WTC11 (cell line): ENCODE results near the gene MCM5. TPM values are rescaled to one million over a fixed set of nuclear protein-coding genes. Genes with fewer than 3 reads are reported as not detected.

ENCODE experiments used
- ATAC-seq: fragments of 200-7000 bp; cut with Tn5 transposase; 2 replicates; pipeline ENCODE4 v1.10.0; 2021; ENCODE audit warnings: mild to moderate bottlenecking, moderate library complexity
- CTCF ChIA-PET: fragments of 300-600 bp; sonication (Branson Sonifier 250); formaldehyde crosslinking; loops from one replicate; lab custom pipeline; 2021; ENCODE audit warnings: antibody characterized with exemption; lab: Charles Lee
- POLR2A ChIA-PET: fragments of 350-600 bp; sonication (Branson Sonifier 250); formaldehyde crosslinking; loops from one replicate; lab custom pipeline; 2021; ENCODE audit warnings: antibody characterized with exemption; lab: Charles Lee
- DNase-seq: peaks from one replicate; pipeline ENCODE4 v3.0.0; 2021; ENCODE audit warnings: low spot score
- H3K27ac Mint-ChIP-seq: 2 replicates; pipeline ENCODE4 v1.8.0; 2021; ENCODE audit warnings: mixed read lengths
- H3K27me3 Mint-ChIP-seq: 2 replicates; pipeline ENCODE4 v1.8.0; 2021; ENCODE audit warnings: low read depth, mild to moderate bottlenecking, moderate library complexity, mixed read lengths
- H3K36me3 Mint-ChIP-seq: 2 replicates; pipeline ENCODE4 v1.8.0; 2021; ENCODE audit warnings: mixed read lengths
- H3K4me1 Mint-ChIP-seq: 2 replicates; pipeline ENCODE4 v1.8.0; 2022; ENCODE audit warnings: mixed read lengths
- H3K4me3 Mint-ChIP-seq: 2 replicates; pipeline ENCODE4 v1.8.0; 2021; ENCODE audit warnings: mild to moderate bottlenecking, moderate library complexity, mixed read lengths
- H3K9me3 Mint-ChIP-seq: 2 replicates; pipeline ENCODE4 v1.8.0; 2021; ENCODE audit warnings: mixed read lengths
- AFF4 ChIP-seq: sonication (generic); formaldehyde crosslinking; IDR thresholded peaks from 2 replicates; pipeline ENCODE4 v1.8.1; 2023; ENCODE audit warnings: mild to moderate bottlenecking, missing genetic modification reagents, borderline replicate concordance
- ATF6 ChIP-seq: sonication (generic); formaldehyde crosslinking; IDR thresholded peaks from 2 replicates; pipeline ENCODE4 v1.8.1; 2023; ENCODE audit warnings: mild to moderate bottlenecking, missing genetic modification reagents
- CREM ChIP-seq: sonication (generic); formaldehyde crosslinking; IDR thresholded peaks from 2 replicates; pipeline ENCODE4 v1.8.1; 2022; ENCODE audit warnings: mild to moderate bottlenecking, missing genetic modification reagents, moderate library complexity
- FOXP1 ChIP-seq: sonication (generic); formaldehyde crosslinking; IDR thresholded peaks from 2 replicates; pipeline ENCODE4 v1.8.0; 2022; ENCODE audit warnings: missing genetic modification reagents, mild to moderate bottlenecking, moderate library complexity, borderline replicate concordance
- GTF2I ChIP-seq: fragments of 250-450 bp; sonication (Bioruptor Pico); conservative IDR thresholded peaks from 2 replicates; pipeline ENCODE4 v1.4.0; 2021; ENCODE audit warnings: mild to moderate bottlenecking
- JAZF1 ChIP-seq: fragments of 250-450 bp; sonication (Bioruptor Pico); IDR thresholded peaks from 2 replicates; pipeline ENCODE4 v1.9.0; 2021; ENCODE audit warnings: moderate library complexity, mild to moderate bottlenecking, inconsistent platforms
- KAT7 ChIP-seq: sonication (generic); formaldehyde crosslinking; IDR thresholded peaks from 2 replicates; pipeline ENCODE4 v1.8.1; 2023; ENCODE audit warnings: missing genetic modification reagents, mild to moderate bottlenecking, borderline replicate concordance
- MYBL2 ChIP-seq: sonication (generic); formaldehyde crosslinking; IDR thresholded peaks from 2 replicates; pipeline ENCODE4 v1.8.1; 2023; ENCODE audit warnings: mild to moderate bottlenecking, moderate library complexity, missing genetic modification reagents
- NR2C2 ChIP-seq: sonication (generic); formaldehyde crosslinking; IDR thresholded peaks from 2 replicates; pipeline ENCODE4 v1.8.0; 2022; ENCODE audit warnings: mild to moderate bottlenecking, missing genetic modification reagents
- OVOL2 ChIP-seq: fragments of 250-450 bp; sonication (Bioruptor Pico); IDR thresholded peaks from 2 replicates; pipeline ENCODE4 v1.9.0; 2021; ENCODE audit warnings: mild to moderate bottlenecking, borderline replicate concordance
- SMAD4 ChIP-seq: sonication (generic); formaldehyde crosslinking; IDR thresholded peaks from 2 replicates; pipeline ENCODE4 v1.8.0; 2022; ENCODE audit warnings: mild to moderate bottlenecking, missing genetic modification reagents
- USF1 ChIP-seq: sonication (generic); formaldehyde crosslinking; IDR thresholded peaks from 2 replicates; pipeline ENCODE4 v1.8.0; 2022; ENCODE audit warnings: mild to moderate bottlenecking, missing genetic modification reagents
- ZNF416 ChIP-seq: fragments of 250-450 bp; sonication (Bioruptor Pico); IDR thresholded peaks from 2 replicates; pipeline ENCODE4 v1.9.0; 2021; ENCODE audit warnings: mild to moderate bottlenecking, inconsistent platforms
- ZNF425 ChIP-seq: fragments of 250-450 bp; sonication (Bioruptor Pico); conservative IDR thresholded peaks from 2 replicates; pipeline ENCODE4 v1.9.0; 2021; ENCODE audit warnings: mild to moderate bottlenecking
- total RNA-seq: library from RNA; stranded (reverse); gene quantifications from 3 replicates; pipeline ENCODE4 v1.2.3, GENCODE V29; 2021
- TF ChIP-seq, protein P1 (sequence below): sonication (generic); formaldehyde crosslinking; conservative IDR thresholded peaks from 2 replicates; pipeline ENCODE4 v1.8.1; 2022; ENCODE audit warnings: mild to moderate bottlenecking, missing genetic modification reagents
- TF ChIP-seq, protein P2 (sequence below): fragments of 250-450 bp; sonication (Bioruptor Pico); IDR thresholded peaks from 2 replicates; pipeline ENCODE4 v1.9.0; 2021; ENCODE audit warnings: mild to moderate bottlenecking
- TF ChIP-seq, protein P3 (sequence below): fragments of 250-450 bp; sonication (Bioruptor Pico); IDR thresholded peaks from 2 replicates; pipeline ENCODE4 v1.9.0; 2021; ENCODE audit warnings: mild to moderate bottlenecking, borderline replicate concordance

Gene MCM5
- total RNA-seq, 1 experiment from 2014 or later: 261 TPM

DNA sequence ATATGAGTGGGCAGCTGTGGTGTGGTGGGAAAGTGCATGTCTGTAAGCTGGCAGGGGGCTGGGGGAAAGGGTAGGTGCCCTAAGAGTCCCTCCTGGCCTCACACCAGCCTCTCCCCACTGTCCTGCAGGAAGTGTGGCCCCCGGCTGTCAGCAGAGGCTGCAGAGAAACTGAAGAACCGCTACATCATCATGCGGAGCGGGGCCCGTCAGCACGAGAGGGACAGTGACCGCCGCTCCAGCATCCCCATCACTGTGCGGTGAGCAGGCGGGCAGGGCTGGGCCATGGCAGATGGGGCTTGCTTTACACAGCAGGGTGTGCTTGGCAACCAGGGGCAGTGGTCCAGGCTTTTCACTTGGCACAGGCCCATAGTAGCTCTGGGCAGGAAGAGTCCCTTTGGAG, 19.8 kb downstream of the MCM5 start:
- Mint-ChIP-seq H3K9me3 (no peaks in the 10 kb centered on the region), H3K27me3 (no peaks in the 10 kb centered on the region), H3K27ac (no peak overlapping the region), H3K4me3 (no peak overlapping the region), H3K36me3 (peaks cover 84% of the 10 kb centered on the region)
- ChIA-PET POLR2A (no interaction called here), CTCF (interaction anchor here (0.6 to 2.4 kb wide), 4 partner anchors 11 to 69 kb away, joined by 3 to 13 read pairs (median 5); no protein-coding TSS in a partner anchor)
- DNase-seq (no peak), ATAC-seq (no peak)
- no peak for TF ChIP-seq ZNF416 (CRISPR knock-in tag)
- TF ChIP-seq JAZF1: no peak
- TF ChIP-seq, protein P1, sequence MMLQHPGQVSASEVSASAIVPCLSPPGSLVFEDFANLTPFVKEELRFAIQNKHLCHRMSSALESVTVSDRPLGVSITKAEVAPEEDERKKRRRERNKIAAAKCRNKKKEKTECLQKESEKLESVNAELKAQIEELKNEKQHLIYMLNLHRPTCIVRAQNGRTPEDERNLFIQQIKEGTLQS: no peak
- TF ChIP-seq OVOL2 (CRISPR knock-in tag): no peak
- no peak for TF ChIP-seq ZNF425
- no peak for TF ChIP-seq FOXP1
- TF ChIP-seq GTF2I (CRISPR knock-in tag): no peak
- no peak for TF ChIP-seq CREM (CRISPR knock-in tag)
- TF ChIP-seq, protein P2, sequence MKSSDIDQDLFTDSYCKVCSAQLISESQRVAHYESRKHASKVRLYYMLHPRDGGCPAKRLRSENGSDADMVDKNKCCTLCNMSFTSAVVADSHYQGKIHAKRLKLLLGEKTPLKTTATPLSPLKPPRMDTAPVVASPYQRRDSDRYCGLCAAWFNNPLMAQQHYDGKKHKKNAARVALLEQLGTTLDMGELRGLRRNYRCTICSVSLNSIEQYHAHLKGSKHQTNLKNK (CRISPR knock-in tag): no peak
- TF ChIP-seq SMAD4 (CRISPR knock-in tag): no peak
- no peak for TF ChIP-seq MYBL2
- no peak for TF ChIP-seq ATF6
- no peak for TF ChIP-seq AFF4
- no peak for TF ChIP-seq USF1
- no peak for TF ChIP-seq NR2C2
- TF ChIP-seq, protein P3, sequence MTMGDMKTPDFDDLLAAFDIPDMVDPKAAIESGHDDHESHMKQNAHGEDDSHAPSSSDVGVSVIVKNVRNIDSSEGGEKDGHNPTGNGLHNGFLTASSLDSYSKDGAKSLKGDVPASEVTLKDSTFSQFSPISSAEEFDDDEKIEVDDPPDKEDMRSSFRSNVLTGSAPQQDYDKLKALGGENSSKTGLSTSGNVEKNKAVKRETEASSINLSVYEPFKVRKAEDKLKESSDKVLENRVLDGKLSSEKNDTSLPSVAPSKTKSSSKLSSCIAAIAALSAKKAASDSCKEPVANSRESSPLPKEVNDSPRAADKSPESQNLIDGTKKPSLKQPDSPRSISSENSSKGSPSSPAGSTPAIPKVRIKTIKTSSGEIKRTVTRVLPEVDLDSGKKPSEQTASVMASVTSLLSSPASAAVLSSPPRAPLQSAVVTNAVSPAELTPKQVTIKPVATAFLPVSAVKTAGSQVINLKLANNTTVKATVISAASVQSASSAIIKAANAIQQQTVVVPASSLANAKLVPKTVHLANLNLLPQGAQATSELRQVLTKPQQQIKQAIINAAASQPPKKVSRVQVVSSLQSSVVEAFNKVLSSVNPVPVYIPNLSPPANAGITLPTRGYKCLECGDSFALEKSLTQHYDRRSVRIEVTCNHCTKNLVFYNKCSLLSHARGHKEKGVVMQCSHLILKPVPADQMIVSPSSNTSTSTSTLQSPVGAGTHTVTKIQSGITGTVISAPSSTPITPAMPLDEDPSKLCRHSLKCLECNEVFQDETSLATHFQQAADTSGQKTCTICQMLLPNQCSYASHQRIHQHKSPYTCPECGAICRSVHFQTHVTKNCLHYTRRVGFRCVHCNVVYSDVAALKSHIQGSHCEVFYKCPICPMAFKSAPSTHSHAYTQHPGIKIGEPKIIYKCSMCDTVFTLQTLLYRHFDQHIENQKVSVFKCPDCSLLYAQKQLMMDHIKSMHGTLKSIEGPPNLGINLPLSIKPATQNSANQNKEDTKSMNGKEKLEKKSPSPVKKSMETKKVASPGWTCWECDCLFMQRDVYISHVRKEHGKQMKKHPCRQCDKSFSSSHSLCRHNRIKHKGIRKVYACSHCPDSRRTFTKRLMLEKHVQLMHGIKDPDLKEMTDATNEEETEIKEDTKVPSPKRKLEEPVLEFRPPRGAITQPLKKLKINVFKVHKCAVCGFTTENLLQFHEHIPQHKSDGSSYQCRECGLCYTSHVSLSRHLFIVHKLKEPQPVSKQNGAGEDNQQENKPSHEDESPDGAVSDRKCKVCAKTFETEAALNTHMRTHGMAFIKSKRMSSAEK: no peak
- TF ChIP-seq KAT7 (CRISPR knock-in tag): no peak
- TF ChIP-seq, all 79 proteins: peak for 0
- peaks cover 6% of the 10 kb centered on the region for H3K4me1 Mint-ChIP-seq
